C4-2B (cell line): ENCODE data around the gene PTPRB.

ENCODE experiments used
- CTCF ChIP-seq: fragments of 450-650 bp; conservative IDR thresholded peaks from 2 replicates; pipeline ENCODE4 v1.5.1; 2017; ENCODE audit warnings: mild to moderate bottlenecking
- ZFX ChIP-seq: fragments of 450-650 bp; IDR thresholded peaks from 2 replicates; pipeline ENCODE4 v1.6.1; 2017

DNA sequence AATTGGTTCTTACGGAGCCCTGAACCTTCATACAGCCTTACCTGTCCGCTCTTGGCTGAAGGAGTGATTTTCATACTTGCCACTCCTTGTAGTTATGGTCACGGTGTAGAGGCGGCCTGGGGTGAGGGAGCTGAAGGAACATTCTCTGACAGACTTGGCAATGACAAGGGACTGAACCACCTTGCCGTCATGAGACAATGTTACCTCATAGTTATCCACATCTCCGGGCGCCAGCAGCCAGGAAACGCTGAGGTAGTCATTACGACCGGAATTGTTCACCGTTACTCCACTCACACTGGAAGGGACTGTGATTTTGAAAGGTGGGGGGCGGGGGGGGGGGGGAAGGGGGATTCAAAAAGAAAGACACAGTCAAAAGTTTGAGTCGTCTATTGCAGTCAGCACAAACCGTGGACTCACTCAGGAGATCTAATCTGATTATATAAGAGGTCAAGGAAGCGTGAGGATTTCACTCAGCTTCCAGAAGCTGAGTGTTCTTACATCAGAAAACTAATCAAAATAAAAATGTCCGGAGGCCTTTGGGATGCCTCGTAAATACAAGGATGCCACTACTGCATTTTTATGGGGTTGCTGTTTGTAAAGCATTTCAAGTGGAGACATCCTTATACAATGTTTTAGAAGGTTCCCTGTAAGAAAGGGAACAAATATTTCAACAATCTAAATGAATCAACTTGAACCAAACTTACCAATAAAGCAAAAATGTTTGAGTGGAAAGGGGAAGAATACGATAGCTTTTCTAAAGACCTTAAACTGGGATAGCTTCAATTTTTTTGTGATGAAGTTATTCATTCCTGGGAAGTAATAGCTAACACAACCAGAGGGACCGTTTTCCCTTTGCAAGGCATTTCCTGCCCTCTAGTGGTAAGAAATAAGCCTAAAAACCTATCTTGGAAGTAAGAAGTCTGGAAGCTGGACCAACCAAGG is 60.6 kb downstream of the PTPRB start:
- TF ChIP-seq CTCF = peak; percentile 86
- TF ChIP-seq ZFX = no peak
